ENCODE measurements around the gene CXCL10. TPM values are rescaled to one million over a fixed set of nuclear protein-coding genes. Genes with fewer than 3 reads are reported as not detected.
A peak's percentile ranks its signal among the peaks of the same experiment; 100 is the strongest.

The CXCL10 gene
- total and polyA plus RNA-seq, 10 of the 15 experiments (the other 5 are each of a cell fraction or from before 2014, with no cell fraction given) = 0.46 to 19.5 (median 2.6) TPM

DNA sequence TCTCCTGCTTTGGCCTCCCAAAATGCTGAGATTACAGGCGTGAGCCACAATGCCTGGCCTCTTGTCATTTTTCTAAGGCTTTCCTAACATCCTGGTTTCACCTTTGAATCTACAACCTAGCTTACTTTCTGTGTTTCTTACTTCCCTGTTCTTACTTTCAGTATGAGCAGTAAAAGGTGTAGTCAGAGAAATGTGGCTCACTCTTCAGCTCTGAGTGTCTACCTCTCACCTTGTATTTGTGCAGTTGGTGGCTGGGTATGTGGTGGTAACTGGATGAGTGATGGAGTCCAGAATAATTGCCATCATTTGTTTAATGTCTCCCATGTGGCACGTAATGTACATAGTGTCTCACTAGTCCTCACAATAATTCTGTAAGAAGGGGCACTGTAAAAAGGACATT is 31.7 kb upstream of the CXCL10 start (continued):
- TF ChIP-seq, protein P1, sequence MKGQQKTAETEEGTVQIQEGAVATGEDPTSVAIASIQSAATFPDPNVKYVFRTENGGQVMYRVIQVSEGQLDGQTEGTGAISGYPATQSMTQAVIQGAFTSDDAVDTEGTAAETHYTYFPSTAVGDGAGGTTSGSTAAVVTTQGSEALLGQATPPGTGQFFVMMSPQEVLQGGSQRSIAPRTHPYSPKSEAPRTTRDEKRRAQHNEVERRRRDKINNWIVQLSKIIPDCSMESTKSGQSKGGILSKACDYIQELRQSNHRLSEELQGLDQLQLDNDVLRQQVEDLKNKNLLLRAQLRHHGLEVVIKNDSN (IDR thresholded peaks at IDR 0.05; ENCODE audit: borderline replicate concordance, extremely low read length, insufficient read depth, low read depth, low read length) = no peak
- TF ChIP-seq, protein P2, sequence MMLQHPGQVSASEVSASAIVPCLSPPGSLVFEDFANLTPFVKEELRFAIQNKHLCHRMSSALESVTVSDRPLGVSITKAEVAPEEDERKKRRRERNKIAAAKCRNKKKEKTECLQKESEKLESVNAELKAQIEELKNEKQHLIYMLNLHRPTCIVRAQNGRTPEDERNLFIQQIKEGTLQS (IDR thresholded peaks at IDR 0.05; ENCODE audit: borderline replicate concordance, extremely low read depth, low read depth, low read length) = no peak
- no peak for TF ChIP-seq HDGF (IDR thresholded peaks at IDR 0.05)
- no peak for TF ChIP-seq EZH2 (IDR thresholded peaks at IDR 0.05; ENCODE audit: borderline replicate concordance, control insufficient read depth, low read depth, low read length)
- no peak for TF ChIP-seq MEF2B (IDR thresholded peaks at IDR 0.05; ENCODE audit: partially characterized antibody, poor library complexity, severe bottlenecking)
- TF ChIP-seq SIX5 (IDR thresholded peaks at IDR 0.05; ENCODE audit: low read depth, low read length, severe bottlenecking) = no peak
- TF ChIP-seq, protein P3, sequence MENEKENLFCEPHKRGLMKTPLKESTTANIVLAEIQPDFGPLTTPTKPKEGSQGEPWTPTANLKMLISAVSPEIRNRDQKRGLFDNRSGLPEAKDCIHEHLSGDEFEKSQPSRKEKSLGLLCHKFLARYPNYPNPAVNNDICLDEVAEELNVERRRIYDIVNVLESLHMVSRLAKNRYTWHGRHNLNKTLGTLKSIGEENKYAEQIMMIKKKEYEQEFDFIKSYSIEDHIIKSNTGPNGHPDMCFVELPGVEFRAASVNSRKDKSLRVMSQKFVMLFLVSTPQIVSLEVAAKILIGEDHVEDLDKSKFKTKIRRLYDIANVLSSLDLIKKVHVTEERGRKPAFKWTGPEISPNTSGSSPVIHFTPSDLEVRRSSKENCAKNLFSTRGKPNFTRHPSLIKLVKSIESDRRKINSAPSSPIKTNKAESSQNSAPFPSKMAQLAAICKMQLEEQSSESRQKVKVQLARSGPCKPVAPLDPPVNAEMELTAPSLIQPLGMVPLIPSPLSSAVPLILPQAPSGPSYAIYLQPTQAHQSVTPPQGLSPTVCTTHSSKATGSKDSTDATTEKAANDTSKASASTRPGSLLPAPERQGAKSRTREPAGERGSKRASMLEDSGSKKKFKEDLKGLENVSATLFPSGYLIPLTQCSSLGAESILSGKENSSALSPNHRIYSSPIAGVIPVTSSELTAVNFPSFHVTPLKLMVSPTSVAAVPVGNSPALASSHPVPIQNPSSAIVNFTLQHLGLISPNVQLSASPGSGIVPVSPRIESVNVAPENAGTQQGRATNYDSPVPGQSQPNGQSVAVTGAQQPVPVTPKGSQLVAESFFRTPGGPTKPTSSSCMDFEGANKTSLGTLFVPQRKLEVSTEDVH (IDR thresholded peaks at IDR 0.05; ENCODE audit: low read depth, partially characterized antibody) = no peak
- TF ChIP-seq, protein P4, sequence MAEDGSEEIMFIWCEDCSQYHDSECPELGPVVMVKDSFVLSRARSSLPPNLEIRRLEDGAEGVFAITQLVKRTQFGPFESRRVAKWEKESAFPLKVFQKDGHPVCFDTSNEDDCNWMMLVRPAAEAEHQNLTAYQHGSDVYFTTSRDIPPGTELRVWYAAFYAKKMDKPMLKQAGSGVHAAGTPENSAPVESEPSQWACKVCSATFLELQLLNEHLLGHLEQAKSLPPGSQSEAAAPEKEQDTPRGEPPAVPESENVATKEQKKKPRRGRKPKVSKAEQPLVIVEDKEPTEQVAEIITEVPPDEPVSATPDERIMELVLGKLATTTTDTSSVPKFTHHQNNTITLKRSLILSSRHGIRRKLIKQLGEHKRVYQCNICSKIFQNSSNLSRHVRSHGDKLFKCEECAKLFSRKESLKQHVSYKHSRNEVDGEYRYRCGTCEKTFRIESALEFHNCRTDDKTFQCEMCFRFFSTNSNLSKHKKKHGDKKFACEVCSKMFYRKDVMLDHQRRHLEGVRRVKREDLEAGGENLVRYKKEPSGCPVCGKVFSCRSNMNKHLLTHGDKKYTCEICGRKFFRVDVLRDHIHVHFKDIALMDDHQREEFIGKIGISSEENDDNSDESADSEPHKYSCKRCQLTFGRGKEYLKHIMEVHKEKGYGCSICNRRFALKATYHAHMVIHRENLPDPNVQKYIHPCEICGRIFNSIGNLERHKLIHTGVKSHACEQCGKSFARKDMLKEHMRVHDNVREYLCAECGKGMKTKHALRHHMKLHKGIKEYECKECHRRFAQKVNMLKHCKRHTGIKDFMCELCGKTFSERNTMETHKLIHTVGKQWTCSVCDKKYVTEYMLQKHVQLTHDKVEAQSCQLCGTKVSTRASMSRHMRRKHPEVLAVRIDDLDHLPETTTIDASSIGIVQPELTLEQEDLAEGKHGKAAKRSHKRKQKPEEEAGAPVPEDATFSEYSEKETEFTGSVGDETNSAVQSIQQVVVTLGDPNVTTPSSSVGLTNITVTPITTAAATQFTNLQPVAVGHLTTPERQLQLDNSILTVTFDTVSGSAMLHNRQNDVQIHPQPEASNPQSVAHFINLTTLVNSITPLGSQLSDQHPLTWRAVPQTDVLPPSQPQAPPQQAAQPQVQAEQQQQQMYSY (CRISPR knock-in tag; IDR thresholded peaks at IDR 0.05) = no peak
- TF ChIP-seq RELA (IDR thresholded peaks at IDR 0.05; ENCODE audit: borderline replicate concordance, partially characterized antibody) = no peak
- no peak for TF ChIP-seq CHD4 (IDR thresholded peaks at IDR 0.05)
- TF ChIP-seq STAT3 (IDR thresholded peaks at IDR 0.05; ENCODE audit: low read depth, low read length) = peak; percentile 61; the same call in 1 of the 2 replicates
- TF ChIP-seq PAX5 (IDR thresholded peaks at IDR 0.05; ENCODE audit: borderline replicate concordance, low read depth, low read length) = peak; percentile 75
- TF ChIP-seq, protein P5, sequence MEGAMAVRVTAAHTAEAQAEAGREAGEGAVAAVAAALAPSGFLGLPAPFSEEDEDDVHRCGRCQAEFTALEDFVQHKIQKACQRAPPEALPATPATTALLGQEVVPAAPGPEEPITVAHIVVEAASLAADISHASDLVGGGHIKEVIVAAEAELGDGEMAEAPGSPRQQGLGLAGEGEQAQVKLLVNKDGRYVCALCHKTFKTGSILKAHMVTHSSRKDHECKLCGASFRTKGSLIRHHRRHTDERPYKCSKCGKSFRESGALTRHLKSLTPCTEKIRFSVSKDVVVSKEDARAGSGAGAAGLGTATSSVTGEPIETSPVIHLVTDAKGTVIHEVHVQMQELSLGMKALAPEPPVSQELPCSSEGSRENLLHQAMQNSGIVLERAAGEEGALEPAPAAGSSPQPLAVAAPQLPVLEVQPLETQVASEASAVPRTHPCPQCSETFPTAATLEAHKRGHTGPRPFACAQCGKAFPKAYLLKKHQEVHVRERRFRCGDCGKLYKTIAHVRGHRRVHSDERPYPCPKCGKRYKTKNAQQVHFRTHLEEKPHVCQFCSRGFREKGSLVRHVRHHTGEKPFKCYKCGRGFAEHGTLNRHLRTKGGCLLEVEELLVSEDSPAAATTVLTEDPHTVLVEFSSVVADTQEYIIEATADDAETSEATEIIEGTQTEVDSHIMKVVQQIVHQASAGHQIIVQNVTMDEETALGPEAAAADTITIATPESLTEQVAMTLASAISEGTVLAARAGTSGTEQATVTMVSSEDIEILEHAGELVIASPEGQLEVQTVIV (IDR thresholded peaks at IDR 0.05; ENCODE audit: borderline replicate concordance, partially characterized antibody) = no peak
- TF ChIP-seq, protein P6, sequence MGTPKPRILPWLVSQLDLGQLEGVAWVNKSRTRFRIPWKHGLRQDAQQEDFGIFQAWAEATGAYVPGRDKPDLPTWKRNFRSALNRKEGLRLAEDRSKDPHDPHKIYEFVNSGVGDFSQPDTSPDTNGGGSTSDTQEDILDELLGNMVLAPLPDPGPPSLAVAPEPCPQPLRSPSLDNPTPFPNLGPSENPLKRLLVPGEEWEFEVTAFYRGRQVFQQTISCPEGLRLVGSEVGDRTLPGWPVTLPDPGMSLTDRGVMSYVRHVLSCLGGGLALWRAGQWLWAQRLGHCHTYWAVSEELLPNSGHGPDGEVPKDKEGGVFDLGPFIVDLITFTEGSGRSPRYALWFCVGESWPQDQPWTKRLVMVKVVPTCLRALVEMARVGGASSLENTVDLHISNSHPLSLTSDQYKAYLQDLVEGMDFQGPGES (IDR thresholded peaks at IDR 0.05) = no peak
- no peak for TF ChIP-seq FOS (IDR thresholded peaks at IDR 0.05; ENCODE audit: borderline replicate concordance, extremely low read depth, insufficient read length)
- TF ChIP-seq POLR2AphosphoS2 (IDR thresholded peaks at IDR 0.05; ENCODE audit: low read depth, low read length) = no peak
- no peak for TF ChIP-seq POU2F2 (IDR thresholded peaks at IDR 0.05; ENCODE audit: borderline replicate concordance, low read depth, low read length)
- TF ChIP-seq IKZF2 (IDR thresholded peaks at IDR 0.05) = peak; percentile 95 to 96
- TF ChIP-seq FOXK2 (IDR thresholded peaks at IDR 0.05) = no peak

All from GM12878 (cell line).